HG03558 (cell line): Measurements from ENCODE around the gene ACOXL.

Source experiments
- ATAC-seq: cut with Tn5 transposase; IDR thresholded peaks from one replicate; pipeline ENCODE4 v1.9.1; 2021; ENCODE audit warnings: moderate number of reproducible peaks; ENCODE audit not compliant: unreplicated experiment; ENCODE audit errors: extremely low read depth

Gene ACOXL

GRCh38 chr2:110747522-110748488 is 15.4 kb downstream of the ACOXL start:
- no peak for ATAC-seq

GRCh38 chr2:110748489-110748867 is 16.1 kb downstream of the ACOXL start:
- peak; percentile 95 for ATAC-seq

- ATAC-seq, result no peak
Measured at GRCh38 chr2:110751642-110752041, 19.3 kb downstream of the ACOXL start.

- no peak for ATAC-seq
Measured at GRCh38 chr2:110752871-110753270, 20.5 kb downstream of the ACOXL start.

GRCh38 chr2:110755491-110756078 is 23.2 kb downstream of the ACOXL start:
- no peak for ATAC-seq

- no peak for ATAC-seq
Measured at GRCh38 chr2:110759411-110759810, 27.0 kb downstream of the ACOXL start.

- no peak for ATAC-seq
Measured at GRCh38 chr2:110764931-110765330, 32.6 kb downstream of the ACOXL start.

GRCh38 chr2:110766291-110766690 is 33.9 kb downstream of the ACOXL start:
- ATAC-seq, result no peak

- no peak for ATAC-seq
Measured at GRCh38 chr2:110768591-110768990, 36.2 kb downstream of the ACOXL start.

- ATAC-seq, result no peak
Measured at GRCh38 chr2:110770404-110770958, 38.1 kb downstream of the ACOXL start.

GRCh38 chr2:110770959-110771431 is 38.6 kb downstream of the ACOXL start:
- ATAC-seq, result no peak

- no peak for ATAC-seq
Measured at GRCh38 chr2:110771547-110772382, 39.4 kb downstream of the ACOXL start.

- no peak for ATAC-seq
Measured at GRCh38 chr2:110772383-110772755, 40.0 kb downstream of the ACOXL start.

GRCh38 chr2:110773401-110773921 is 41.1 kb downstream of the ACOXL start:
- no peak for ATAC-seq

GRCh38 chr2:110774701-110775100 is 42.3 kb downstream of the ACOXL start:
- ATAC-seq, result no peak

- ATAC-seq, result no peak
Measured at GRCh38 chr2:110777531-110778311, 45.3 kb downstream of the ACOXL start.

- no peak for ATAC-seq
Measured at GRCh38 chr2:110780461-110780860, 48.1 kb downstream of the ACOXL start.

- no peak for ATAC-seq
Measured at GRCh38 chr2:110783196-110783873, 51.0 kb downstream of the ACOXL start.
